ENCODE data around the gene NSMCE1. TPM values are rescaled to one million over a fixed set of nuclear protein-coding genes. Genes with fewer than 3 reads are reported as not detected.
A peak's percentile ranks its signal among the peaks of the same experiment; 100 is the strongest.
"Not testable (repeated sequence)": the region's sequence is repeated elsewhere in the genome, so short reads cannot be mapped to it uniquely, and the experiment has no call there.

Gene NSMCE1
- total and polyA plus RNA-seq, 8 donors = 48.6 to 71.7 (median 65.0) TPM

- no peak for DNase-seq
- Histone ChIP-seq H3K27ac (peak overlapping the region in 1 of 2 donors; percentile 7), H3K36me3 (no peaks in the 10 kb centered on the region), H3K27me3 (no peaks in the 10 kb centered on the region), H3K9me3 (no peaks in the 10 kb centered on the region), H3K4me1 (peaks cover 2 to 51% of the 10 kb centered on the region in 2 donors), H3K4me3 (no peak overlapping the region)
- intact Hi-C loops (cut with DNase I) = no loop called here
- ATAC-seq = peak; percentile 55
- no peak for TF ChIP-seq CTCF (IDR thresholded peaks at IDR 0.05)
These were observed 4.4 kb downstream of the NSMCE1 start for GRCh38 chr16:27264151-27264550.

DNA sequence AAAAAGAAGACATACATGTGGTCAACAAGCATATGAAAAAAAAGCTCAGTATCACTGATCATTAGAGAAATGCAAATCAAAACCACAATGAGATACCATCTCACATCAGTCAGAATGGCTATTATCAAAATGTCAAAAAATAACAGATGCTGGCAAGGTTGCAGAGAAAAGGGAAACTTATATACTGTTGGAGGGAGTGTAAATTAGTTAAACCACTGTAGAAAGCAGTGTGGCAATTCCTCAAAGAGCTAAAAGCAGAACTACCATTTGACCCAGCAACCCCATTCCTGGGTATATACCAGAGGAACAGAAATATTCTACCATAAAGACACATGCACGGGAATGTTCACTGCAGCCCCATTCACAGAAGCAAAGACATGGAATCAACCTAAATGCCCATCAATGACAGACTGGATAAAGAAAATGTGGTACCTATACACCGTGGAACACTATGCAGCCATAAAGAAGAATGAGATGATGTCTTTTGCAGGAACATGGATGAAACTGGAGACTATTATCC lies 5.6 kb downstream of the NSMCE1 start:
- not testable (repeated sequence) for DNase-seq
- peak overlapping the region in 1 of 2 donors; percentile 23 for H3K27ac ChIP-seq

GRCh38 chr16:27259710-27260109 lies 8.9 kb downstream of the NSMCE1 start:
- DNase-seq (no peak), ATAC-seq (no peak)
- Histone ChIP-seq H3K27me3 (no peaks in the 10 kb centered on the region), H3K4me3 (no peak overlapping the region), H3K4me1 (peaks cover 6 to 52% of the 10 kb centered on the region in 2 donors), H3K27ac (peak overlapping the region in 1 of 2 donors; percentile 68), H3K9me3 (no peaks in the 10 kb centered on the region), H3K36me3 (peaks cover 0 to 24% of the 10 kb centered on the region in 2 donors)
- TF ChIP-seq CTCF (IDR thresholded peaks at IDR 0.05) = no peak
- intact Hi-C loops (cut with DNase I) = no loop called here

More for the DNA sequence above, 5.6 kb downstream of the NSMCE1 start:
- H3K36me3 ChIP-seq; intact Hi-C loops (cut with DNase I); ATAC-seq; H3K9me3 ChIP-seq; H3K27me3 ChIP-seq; H3K4me3 ChIP-seq: not testable (repeated sequence)
- peaks cover 3 to 58% of the 10 kb centered on the region in 2 donors for H3K4me1 ChIP-seq

DNA sequence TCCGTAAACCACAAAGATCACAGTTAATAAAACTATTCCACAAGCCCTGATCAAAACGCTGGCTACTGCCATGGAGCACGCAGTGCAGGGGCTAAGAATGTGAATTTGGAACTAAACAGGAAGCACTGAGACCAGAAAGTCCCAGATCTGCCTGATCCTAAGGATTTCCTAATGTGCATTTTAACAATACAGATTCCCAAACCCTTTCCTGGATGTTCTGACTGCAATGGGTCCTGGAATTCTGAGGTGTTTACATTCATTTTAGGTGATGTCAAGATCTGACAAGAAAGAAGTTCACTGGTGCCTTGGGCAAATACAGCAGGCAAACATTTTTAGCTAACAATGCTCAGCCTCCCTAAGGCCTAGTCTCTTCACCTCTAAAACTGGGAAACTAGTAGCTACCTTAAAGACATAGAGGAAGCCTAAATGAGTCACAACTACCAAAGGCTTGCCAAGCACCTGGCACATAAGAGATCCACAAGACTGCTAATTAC lies 10.3 kb downstream of the NSMCE1 start:
- Histone ChIP-seq H3K9me3 (no peaks in the 10 kb centered on the region), H3K4me1 (peaks cover 6 to 52% of the 10 kb centered on the region in 2 donors), H3K27ac (peak overlapping the region; percentile 40 to 68), H3K4me3 (no peak overlapping the region), H3K36me3 (peaks cover 0 to 24% of the 10 kb centered on the region in 2 donors), H3K27me3 (no peaks in the 10 kb centered on the region)
- peak in 1 of 4 donors; percentile 58 for DNase-seq
- intact Hi-C loops (cut with DNase I) = no loop called here
- TF ChIP-seq CTCF (IDR thresholded peaks at IDR 0.05) = no peak
- peak; percentile 50 for ATAC-seq

- Histone ChIP-seq H3K27ac (peak overlapping the region in 1 of 2 donors; percentile 68), H3K4me3 (no peak overlapping the region)
- intact Hi-C loops (cut with DNase I) = no loop called here
These were observed 11.3 kb downstream of the NSMCE1 start for GRCh38 chr16:27257271-27257670.

More at GRCh38 chr16:27257271-27257670, 11.3 kb downstream of the NSMCE1 start:
- Histone ChIP-seq H3K9me3 (no peaks in the 10 kb centered on the region), H3K4me1 (peaks cover 6 to 46% of the 10 kb centered on the region in 2 donors), H3K27me3 (no peaks in the 10 kb centered on the region), H3K36me3 (peaks cover 0 to 28% of the 10 kb centered on the region in 2 donors)
- ATAC-seq (no peak), DNase-seq (no peak)
- no peak for TF ChIP-seq CTCF (IDR thresholded peaks at IDR 0.05)
